KMS-11 (cell line): Measurements from ENCODE around the gene DHX35.

Experiments
- H2AFZ ChIP-seq: fragments of 200-600 bp; sonication (generic); 2 replicates; pipeline ENCODE4 v1.6.1; 2016; ENCODE audit warnings: antibody characterized with exemption, mixed run types, low read depth
- H3K27ac ChIP-seq: fragments of 200-600 bp; sonication (generic); 2 replicates; pipeline ENCODE4 v1.6.1; 2016; ENCODE audit warnings: mild to moderate bottlenecking, mixed run types
- H3K27me3 ChIP-seq: fragments of 200-600 bp; sonication (generic); 2 replicates; pipeline ENCODE4 v1.6.1; 2017; ENCODE audit warnings: mild to moderate bottlenecking, low read depth, mixed run types, moderate library complexity; ENCODE audit not compliant: insufficient read depth
- H3K36me3 ChIP-seq: fragments of 200-600 bp; sonication (generic); 2 replicates; pipeline ENCODE4 v1.6.1; 2017; ENCODE audit warnings: mild to moderate bottlenecking, mixed run types; ENCODE audit not compliant: insufficient read depth
- H3K4me1 ChIP-seq: fragments of 200-600 bp; sonication (generic); 2 replicates; pipeline ENCODE4 v1.6.1; 2016; ENCODE audit warnings: mild to moderate bottlenecking, low read depth, mixed run types; ENCODE audit not compliant: poor library complexity, severe bottlenecking
- H3K4me2 ChIP-seq: fragments of 200-600 bp; sonication (generic); 2 replicates; pipeline ENCODE4 v1.7.0; 2016; ENCODE audit warnings: mild to moderate bottlenecking, mixed run types
- H3K4me3 ChIP-seq: fragments of 200-600 bp; sonication (generic); IDR thresholded peaks from 2 replicates; pipeline ENCODE4 v1.6.1; 2017; ENCODE audit warnings: low read depth, low read length, mixed read lengths; ENCODE audit not compliant: insufficient read depth
- H3K79me2 ChIP-seq: fragments of 200-600 bp; sonication (generic); 2 replicates; pipeline ENCODE4 v1.6.1; 2016; ENCODE audit warnings: low read depth, mixed run types; ENCODE audit not compliant: insufficient read depth
- H3K9ac ChIP-seq: fragments of 200-600 bp; sonication (generic); 2 replicates; pipeline ENCODE4 v1.6.1; 2016; ENCODE audit warnings: mild to moderate bottlenecking, mixed run types
- H4K20me1 ChIP-seq: fragments of 200-600 bp; sonication (generic); 2 replicates; pipeline ENCODE4 v1.6.1; 2016; ENCODE audit warnings: mild to moderate bottlenecking, mixed run types; ENCODE audit not compliant: insufficient read depth
- CTCF ChIP-seq: fragments of 200-600 bp; sonication (generic); conservative IDR thresholded peaks from 2 replicates; pipeline ENCODE4 v1.6.1; 2017; ENCODE audit warnings: low read depth, mild to moderate bottlenecking, antibody characterized with exemption, low read length, moderate library complexity, mixed read lengths

The DHX35 gene

GRCh38 chr20:38935967-38936407, 26.2 kb upstream of the DHX35 start:
- Histone ChIP-seq H3K36me3 (no peaks in the 10 kb centered on the region; the same call in 1 of the 2 replicates), H2AFZ (no peak overlapping the region), H3K4me3 (no peak overlapping the region), H3K9ac (no peak overlapping the region), H3K4me2 (no peak overlapping the region), H3K4me1 (peaks cover 5% of the 10 kb centered on the region), H3K27me3 (no peaks in the 10 kb centered on the region), H4K20me1 (peaks cover 27% of the 10 kb centered on the region), H3K27ac (no peak overlapping the region), H3K79me2 (peaks cover 99% of the 10 kb centered on the region)
- TF ChIP-seq CTCF = no peak

GRCh38 chr20:38937000-38937399, 25.1 kb upstream of the DHX35 start:
- H3K27ac ChIP-seq = no peak overlapping the region
- H3K27me3 ChIP-seq = no peaks in the 10 kb centered on the region
- no peak overlapping the region for H3K9ac ChIP-seq
- H3K4me3 ChIP-seq = no peak overlapping the region
- peaks cover 25% of the 10 kb centered on the region for H4K20me1 ChIP-seq
- TF ChIP-seq CTCF = no peak
- H2AFZ ChIP-seq = no peak overlapping the region
- H3K4me2 ChIP-seq = no peak overlapping the region
- H3K36me3 ChIP-seq = peaks cover under 1% of the 10 kb centered on the region; the same call in 1 of the 2 replicates
- peaks cover 5% of the 10 kb centered on the region for H3K4me1 ChIP-seq
- H3K79me2 ChIP-seq = peaks cover 89% of the 10 kb centered on the region

- peaks cover 5% of the 10 kb centered on the region; the same call in 1 of the 2 replicates for H3K36me3 ChIP-seq
- peaks cover 16% of the 10 kb centered on the region for H4K20me1 ChIP-seq
- H2AFZ ChIP-seq = no peak overlapping the region
- H3K9ac ChIP-seq = no peak overlapping the region
- H3K4me3 ChIP-seq = no peak overlapping the region
- no peaks in the 10 kb centered on the region for H3K27me3 ChIP-seq
- H3K79me2 ChIP-seq = peaks cover 78% of the 10 kb centered on the region
- H3K4me1 ChIP-seq = peaks cover 5% of the 10 kb centered on the region
- H3K27ac ChIP-seq = no peak overlapping the region
- no peak for TF ChIP-seq CTCF
- H3K4me2 ChIP-seq = no peak overlapping the region
Observed at GRCh38 chr20:38937978-38938473, 24.1 kb upstream of the DHX35 start.

GRCh38 chr20:38939686-38940085, 22.5 kb upstream of the DHX35 start:
- Histone ChIP-seq H3K27ac (no peak overlapping the region), H3K36me3 (peaks cover 5% of the 10 kb centered on the region; the same call in 1 of the 2 replicates), H3K4me2 (no peak overlapping the region), H3K4me3 (no peak overlapping the region), H3K4me1 (peaks cover 4% of the 10 kb centered on the region), H2AFZ (no peak overlapping the region), H3K27me3 (no peaks in the 10 kb centered on the region), H3K9ac (no peak overlapping the region), H3K79me2 (peaks cover 66% of the 10 kb centered on the region), H4K20me1 (peaks cover 16% of the 10 kb centered on the region; the same call in 1 of the 2 replicates)
- TF ChIP-seq CTCF = no peak
